ENCODE results near the gene TUBB4B. TPM values are rescaled to one million over a fixed set of nuclear protein-coding genes. Genes with fewer than 3 reads are reported as not detected.
"Not testable (repeated sequence)": the region's sequence is repeated elsewhere in the genome, so short reads cannot be mapped to it uniquely, and the experiment has no call there.

The TUBB4B gene
- total and polyA plus RNA-seq, 2 experiments from 2014 or later: 159 to 373 TPM

GRCh38 chr9:137254624-137255447 lies 13.7 kb downstream of the TUBB4B start, which contains the start of gene NELFB:
Gene NELFB (plus strand): TSS chr9:137255327.
- Histone ChIP-seq H3K4me2 (ENCODE audit: unreplicated experiment) (peak within 1 kb of the TSS; percentile 88), H3K9me3 (ENCODE audit: low read depth) (no peaks in the 10 kb centered on the region), H4K20me1 (ENCODE audit: insufficient read depth) (no peaks in the 10 kb centered on the region), H3K9ac (peak within 1 kb of the TSS; percentile 85), H3K9me2 (ENCODE audit: insufficient read depth) (no peaks in the 10 kb centered on the region), H3K36me3 (ENCODE audit: low read depth) (no peaks in the 10 kb centered on the region; the same call in 1 of the 2 replicates), H3K27ac (0 out of 2 replicates have a peak within 1 kb of the TSS, but pooled peaks have one; percentile 28), H2AFZ (peak within 1 kb of the TSS; percentile 96), H3K79me2 (ENCODE audit: insufficient read depth) (peaks cover 41% of the 10 kb centered on the region), H3K4me1 (ENCODE audit: insufficient read depth) (0 out of 2 replicates have a peak, but pooled peaks cover 3% of the 10 kb centered on the region), H3F3A (ENCODE audit: insufficient read depth) (no peaks in the 10 kb centered on the region), H3K27me3 (replicated peaks; ENCODE audit: insufficient read depth) (no peaks in the 10 kb centered on the region), H3K4me3 (peak within 1 kb of the TSS; percentile 92)
- WGBS, 2 experiments (ENCODE audit: low coverage in 1 of 2, low lambda C conversion rate in 2 of 2, missing lambda C conversion rate in 2 of 2): 1 to 3% methylated on average over 41 to 66 of the region's 105 CpGs
- TF ChIP-seq EZH2phosphoT487 (IDR thresholded peaks at IDR 0.05; ENCODE audit: insufficient read depth, low read depth): no peak
- TF ChIP-seq EZH2 (IDR thresholded peaks at IDR 0.05; ENCODE audit: insufficient read depth, poor library complexity, severe bottlenecking): no peak
- DNase-seq: peak; percentile 90
- in situ Hi-C loops (cut with MboI): no loop called here

GRCh38 chr9:137255448-137256114 lies 14.5 kb downstream of the TUBB4B start:
- Histone ChIP-seq H3K4me1 (ENCODE audit: insufficient read depth) (0 out of 2 replicates have a peak, but pooled peaks cover 3% of the 10 kb centered on the region), H3K27ac (0 out of 2 replicates have a peak overlapping the region, but pooled peaks have one; percentile 28), H3K4me2 (ENCODE audit: unreplicated experiment) (peak overlapping the region; percentile 83), H3K79me2 (ENCODE audit: insufficient read depth) (peaks cover 41% of the 10 kb centered on the region), H2AFZ (peak overlapping the region; percentile 84), H3K36me3 (ENCODE audit: low read depth) (no peaks in the 10 kb centered on the region; the same call in 1 of the 2 replicates), H3F3A (ENCODE audit: insufficient read depth) (no peaks in the 10 kb centered on the region), H4K20me1 (ENCODE audit: insufficient read depth) (no peaks in the 10 kb centered on the region), H3K9me3 (ENCODE audit: low read depth) (no peaks in the 10 kb centered on the region), H3K9me2 (ENCODE audit: insufficient read depth) (no peaks in the 10 kb centered on the region), H3K27me3 (replicated peaks; ENCODE audit: insufficient read depth) (no peaks in the 10 kb centered on the region), H3K4me3 (peak overlapping the region; percentile 92), H3K9ac (peak overlapping the region; percentile 85)
- in situ Hi-C loops (cut with MboI): no loop called here
- WGBS, 2 experiments (ENCODE audit: low coverage in 1 of 2, low lambda C conversion rate in 2 of 2, missing lambda C conversion rate in 2 of 2): 1 to 3% methylated on average over 24 to 51 of the region's 51 CpGs
- TF ChIP-seq EZH2 (IDR thresholded peaks at IDR 0.05; ENCODE audit: insufficient read depth, poor library complexity, severe bottlenecking): no peak
- peak; percentile 68 for DNase-seq

- H3K27me3 ChIP-seq (replicated peaks; ENCODE audit: insufficient read depth): no peaks in the 10 kb centered on the region
- no peaks in the 10 kb centered on the region for H4K20me1 ChIP-seq (ENCODE audit: insufficient read depth)
- H3F3A ChIP-seq (ENCODE audit: insufficient read depth): no peaks in the 10 kb centered on the region
- in situ Hi-C loops (cut with MboI): no loop called here
- no peaks in the 10 kb centered on the region for H3K9me3 ChIP-seq (ENCODE audit: low read depth)
- DNase-seq: peak; percentile 30
- H3K4me2 ChIP-seq (ENCODE audit: unreplicated experiment): peak overlapping the region; percentile 83
- H2AFZ ChIP-seq: no peak overlapping the region
- peak overlapping the region; percentile 92 for H3K4me3 ChIP-seq
- H3K79me2 ChIP-seq (ENCODE audit: insufficient read depth): peaks cover 41% of the 10 kb centered on the region
- H3K36me3 ChIP-seq (ENCODE audit: low read depth): no peaks in the 10 kb centered on the region; the same call in 1 of the 2 replicates
- 82 to 83% methylated on average over 15 of the region's 15 CpGs for WGBS, 2 experiments (ENCODE audit: low coverage in 1 of 2, low lambda C conversion rate in 2 of 2, missing lambda C conversion rate in 2 of 2)
- no peaks in the 10 kb centered on the region for H3K9me2 ChIP-seq (ENCODE audit: insufficient read depth)
- H3K9ac ChIP-seq: peak overlapping the region; percentile 85
- H3K4me1 ChIP-seq (ENCODE audit: insufficient read depth): 0 out of 2 replicates have a peak, but pooled peaks cover 3% of the 10 kb centered on the region
- no peak for TF ChIP-seq EZH2 (IDR thresholded peaks at IDR 0.05; ENCODE audit: insufficient read depth, poor library complexity, severe bottlenecking)
- no peak for TF ChIP-seq EZH2phosphoT487 (IDR thresholded peaks at IDR 0.05; ENCODE audit: insufficient read depth, low read depth)
- H3K27ac ChIP-seq: no peak overlapping the region
Observed at GRCh38 chr9:137256362-137256761, 15.3 kb downstream of the TUBB4B start.

GRCh38 chr9:137256856-137257255 lies 15.8 kb downstream of the TUBB4B start:
- in situ Hi-C loops (cut with MboI): no loop called here
- no peak overlapping the region for H2AFZ ChIP-seq
- 0 out of 2 replicates have a peak, but pooled peaks cover 3% of the 10 kb centered on the region for H3K4me1 ChIP-seq (ENCODE audit: insufficient read depth)
- WGBS, 2 experiments (ENCODE audit: low coverage in 1 of 2, low lambda C conversion rate in 2 of 2, missing lambda C conversion rate in 2 of 2): 93% methylated on average over 15 of the region's 15 CpGs
- TF ChIP-seq EZH2phosphoT487 (IDR thresholded peaks at IDR 0.05; ENCODE audit: insufficient read depth, low read depth) (no peak), EZH2 (IDR thresholded peaks at IDR 0.05; ENCODE audit: insufficient read depth, poor library complexity, severe bottlenecking) (no peak)
- no peaks in the 10 kb centered on the region for H3K9me2 ChIP-seq (ENCODE audit: insufficient read depth)
- no peak overlapping the region for H3K27ac ChIP-seq
- H3K27me3 ChIP-seq (replicated peaks; ENCODE audit: insufficient read depth): no peaks in the 10 kb centered on the region
- no peak for DNase-seq
- peak overlapping the region; percentile 83 for H3K4me2 ChIP-seq (ENCODE audit: unreplicated experiment)
- H4K20me1 ChIP-seq (ENCODE audit: insufficient read depth): no peaks in the 10 kb centered on the region
- no peaks in the 10 kb centered on the region; the same call in 1 of the 2 replicates for H3K36me3 ChIP-seq (ENCODE audit: low read depth)
- no peaks in the 10 kb centered on the region for H3K9me3 ChIP-seq (ENCODE audit: low read depth)
- H3K4me3 ChIP-seq: peak overlapping the region; percentile 92
- peaks cover 41% of the 10 kb centered on the region for H3K79me2 ChIP-seq (ENCODE audit: insufficient read depth)
- no peak overlapping the region for H3K9ac ChIP-seq
- H3F3A ChIP-seq (ENCODE audit: insufficient read depth): no peaks in the 10 kb centered on the region

- H3K4me3 ChIP-seq; H3K36me3 ChIP-seq (ENCODE audit: low read depth); H3K4me2 ChIP-seq (ENCODE audit: unreplicated experiment); in situ Hi-C loops (cut with MboI); H2AFZ ChIP-seq; H3K27ac ChIP-seq; H3K27me3 ChIP-seq (replicated peaks; ENCODE audit: insufficient read depth); H4K20me1 ChIP-seq (ENCODE audit: insufficient read depth); H3K9me2 ChIP-seq (ENCODE audit: insufficient read depth); H3K9me3 ChIP-seq (ENCODE audit: low read depth); H3K4me1 ChIP-seq (ENCODE audit: insufficient read depth); H3K9ac ChIP-seq; H3F3A ChIP-seq (ENCODE audit: insufficient read depth): not testable (repeated sequence)
- peak; percentile 41 for DNase-seq
- H3K79me2 ChIP-seq (ENCODE audit: insufficient read depth): peaks cover 27% of the 10 kb centered on the region
- WGBS, 2 experiments (ENCODE audit: low coverage in 1 of 2, low lambda C conversion rate in 2 of 2, missing lambda C conversion rate in 2 of 2): 55 to 57% methylated on average over 12 to 15 of the region's 15 CpGs
Observed at GRCh38 chr9:137262173-137262908, 21.3 kb downstream of the TUBB4B start.
